NK-92 (cell line): ENCODE measurements around the gene YWHAE.
"Not testable (repeated sequence)": the region's sequence is repeated elsewhere in the genome, so short reads cannot be mapped to it uniquely, and the experiment has no call there.

ENCODE experiments used
- DNase-seq: peaks from one replicate; lab custom pipeline; 2025; ENCODE audit not compliant: unreplicated experiment; lab: John Stamatoyannopoulos, UW

YWHAE gene

DNA sequence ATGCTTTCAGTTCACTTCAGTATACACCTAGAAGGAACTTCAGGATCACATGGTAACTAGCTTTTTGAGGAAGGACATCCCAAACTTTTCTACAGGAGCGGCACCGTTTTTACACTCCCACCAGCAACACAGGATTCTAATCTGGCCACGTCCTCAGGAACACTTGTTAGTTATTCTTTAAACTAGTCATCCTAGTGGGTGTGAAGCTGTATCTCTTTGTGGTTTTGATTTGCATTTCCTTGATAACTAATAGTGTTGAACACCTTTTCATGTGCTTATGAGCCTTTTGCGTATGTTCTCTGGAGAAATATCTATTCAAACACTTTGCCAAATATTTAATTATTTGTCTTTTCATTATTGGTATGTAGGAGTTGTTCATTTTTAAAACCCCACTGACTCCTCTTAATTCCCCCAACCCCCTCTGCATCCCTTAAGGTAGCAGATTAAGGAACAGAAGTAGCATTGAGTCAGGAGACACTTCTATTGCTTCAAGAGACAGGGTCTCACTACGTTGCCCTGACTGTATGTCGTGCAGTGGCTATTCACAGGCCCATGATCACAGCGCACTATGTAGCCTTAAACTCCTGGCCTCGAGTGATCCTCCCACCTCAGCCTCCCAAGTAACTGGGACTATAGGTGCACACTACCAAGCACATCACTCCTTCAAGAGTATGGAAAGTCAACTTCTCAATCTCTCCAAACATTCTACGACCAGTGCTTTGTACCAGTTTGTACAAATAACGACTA, 25.4 kb downstream of the YWHAE start:
- no peak for DNase-seq

DNA sequence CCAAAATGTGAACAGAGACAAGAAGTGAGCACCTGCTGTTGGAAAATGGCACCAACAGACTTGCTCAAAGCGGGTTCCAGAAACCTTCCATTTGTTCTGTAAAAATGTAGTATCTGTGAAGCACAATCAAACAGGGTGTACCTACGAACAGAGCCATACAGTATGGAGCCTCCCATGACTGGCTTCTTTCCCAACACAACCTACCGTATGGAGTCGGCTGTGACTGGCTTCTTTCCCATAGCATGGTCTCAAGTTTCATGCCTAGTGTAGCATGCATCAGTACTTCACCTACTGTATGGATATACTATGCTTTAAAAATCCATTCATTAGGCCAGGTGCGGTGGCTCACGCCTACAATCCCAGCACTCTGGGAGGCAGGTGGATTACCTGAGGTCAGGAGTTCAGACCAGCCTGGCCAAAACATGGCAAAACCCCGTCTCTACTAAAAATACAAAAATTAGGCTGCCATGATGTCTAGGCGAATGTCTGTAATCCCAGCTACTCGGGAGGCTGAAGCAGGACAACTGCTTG, 26.2 kb downstream of the YWHAE start:
- no peak for DNase-seq

DNA sequence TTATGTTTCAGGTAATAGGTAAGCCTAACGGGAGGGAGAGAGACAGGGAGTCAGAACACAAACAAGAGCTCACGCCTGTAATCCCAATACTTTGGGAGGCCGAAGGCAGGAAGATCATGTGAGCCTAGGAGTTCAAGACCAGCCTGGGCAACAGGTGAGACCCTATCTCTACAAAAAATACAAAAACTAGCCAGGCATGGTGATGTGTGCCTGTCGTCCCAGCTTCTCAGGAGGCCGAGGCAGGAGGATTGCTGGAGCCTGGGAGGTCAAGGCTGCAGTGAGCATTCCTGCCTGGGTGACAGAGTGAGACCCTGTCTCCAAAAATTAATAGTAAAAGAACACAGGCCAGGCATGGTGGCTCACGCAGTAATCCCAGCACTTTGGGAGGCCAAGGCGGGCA, 27.4 kb downstream of the YWHAE start:
- no peak for DNase-seq

DNA sequence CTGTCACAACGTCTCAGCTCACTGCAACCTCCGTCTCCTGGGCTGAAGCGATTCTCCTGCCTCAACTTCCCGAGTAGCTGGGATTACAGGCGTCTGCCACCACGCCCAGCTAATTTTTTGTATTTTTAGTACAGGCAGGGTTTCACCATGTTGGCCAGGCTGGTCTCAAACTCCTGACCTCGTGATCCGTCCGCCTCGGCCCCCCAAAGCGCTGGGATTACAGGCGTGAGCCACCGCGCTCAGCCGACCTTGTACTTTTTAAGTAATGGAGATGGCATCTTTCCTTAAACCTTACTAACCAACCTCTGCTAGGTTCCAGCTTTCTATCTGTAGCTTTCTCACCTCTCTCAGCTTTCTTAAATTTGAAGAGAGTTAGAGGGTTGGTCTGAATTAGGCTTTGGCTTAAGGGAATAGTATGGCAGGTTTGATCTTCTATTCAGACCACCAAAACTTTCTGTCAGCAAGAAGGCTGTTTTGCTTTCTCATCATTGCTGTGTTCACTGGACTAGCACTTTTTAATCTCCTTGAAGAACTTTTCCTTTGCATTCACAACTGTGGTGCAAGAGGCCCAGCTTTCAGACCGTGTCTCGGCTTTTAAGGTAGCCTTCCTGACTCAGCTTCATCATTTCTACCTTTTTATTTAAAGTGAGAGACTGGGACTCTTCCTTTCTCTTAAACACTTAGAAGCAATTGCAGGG, 28.0 kb downstream of the YWHAE start:
- no peak for DNase-seq

DNA sequence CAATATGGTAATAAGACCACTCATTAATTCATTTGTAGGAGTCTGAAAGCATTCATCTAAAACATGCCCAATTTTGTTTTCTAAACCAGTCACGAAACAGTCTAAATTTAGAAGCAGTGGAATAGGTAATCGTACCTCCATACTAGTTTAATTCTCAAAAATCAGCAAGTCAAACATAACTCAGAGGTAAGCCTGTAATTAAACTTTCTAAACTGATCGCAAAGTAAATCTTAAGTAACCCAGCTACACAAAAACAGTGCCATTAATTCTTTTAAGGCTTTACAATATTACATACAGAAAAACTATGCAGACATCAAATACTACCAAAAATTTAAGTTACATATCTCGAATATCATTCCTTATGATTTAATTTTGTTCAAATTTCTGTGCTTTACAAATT, 31.4 kb downstream of the YWHAE start:
- no peak for DNase-seq

DNA sequence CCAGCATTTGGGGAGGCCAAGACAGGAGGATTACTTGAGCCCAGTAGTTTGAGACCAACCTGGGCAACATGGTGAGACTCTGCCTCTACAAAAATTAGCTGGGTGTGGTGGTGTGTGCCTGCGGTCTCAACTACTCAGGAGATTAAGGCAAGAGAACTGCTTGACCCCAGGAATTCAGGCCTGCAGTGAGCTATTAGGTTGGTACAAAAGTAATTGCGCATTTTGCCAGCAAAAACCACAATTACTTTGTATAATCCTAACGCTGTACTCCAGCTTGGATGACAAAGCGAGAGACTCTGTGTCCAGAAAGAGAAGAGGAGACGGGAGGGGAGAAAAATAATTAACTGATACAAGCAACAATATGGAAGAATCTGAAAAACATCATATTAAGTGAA, 32.7 kb downstream of the YWHAE start:
- no peak for DNase-seq

DNA sequence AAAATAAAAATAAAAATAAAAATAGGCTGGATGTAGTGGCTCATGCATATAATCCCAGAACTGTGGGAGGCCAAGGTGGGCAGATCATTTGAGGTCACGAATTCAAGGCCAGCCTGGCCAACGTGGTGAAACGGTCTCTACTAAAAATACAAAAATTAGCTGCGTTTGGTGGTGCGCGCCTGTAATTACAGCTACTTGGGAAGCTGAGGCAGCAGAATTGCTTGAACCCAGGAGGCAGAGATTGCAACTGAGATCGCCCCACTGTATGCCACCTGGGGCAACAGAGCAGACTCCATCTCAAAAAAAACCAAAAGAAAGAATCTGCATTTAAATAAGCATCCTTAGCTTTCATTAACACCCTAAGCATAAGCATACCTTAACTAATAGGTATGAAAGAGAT, 33.8 kb downstream of the YWHAE start:
- no peak for DNase-seq

DNA sequence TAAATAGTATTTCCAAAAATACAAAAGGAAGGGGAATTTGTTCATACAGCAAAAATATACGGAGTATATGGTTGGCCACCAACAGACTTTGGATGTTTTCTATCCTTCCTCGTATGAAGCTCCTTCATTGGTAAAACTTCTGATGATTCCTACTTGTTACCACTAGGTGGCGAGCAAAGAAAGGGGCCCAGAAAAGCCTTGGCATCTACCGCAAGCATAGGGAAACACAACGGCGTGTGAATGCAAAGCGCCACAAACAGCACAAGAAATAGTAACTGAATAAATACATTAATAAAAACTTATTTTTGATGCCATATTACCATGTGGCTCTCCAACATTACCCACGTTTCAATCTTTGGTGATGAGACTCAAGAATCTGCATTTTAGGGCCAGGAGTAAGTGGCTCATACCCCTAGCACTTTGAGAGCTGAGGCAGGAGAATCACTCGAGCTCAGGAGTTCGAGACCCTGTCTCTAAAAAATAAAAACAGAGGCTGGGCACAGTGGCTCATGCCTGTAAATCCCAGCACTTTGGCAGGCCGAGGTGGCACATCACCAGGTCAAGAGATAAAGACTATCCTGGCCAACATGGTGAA, 34.5 kb downstream of the YWHAE start:
- DNase-seq: no peak

DNA sequence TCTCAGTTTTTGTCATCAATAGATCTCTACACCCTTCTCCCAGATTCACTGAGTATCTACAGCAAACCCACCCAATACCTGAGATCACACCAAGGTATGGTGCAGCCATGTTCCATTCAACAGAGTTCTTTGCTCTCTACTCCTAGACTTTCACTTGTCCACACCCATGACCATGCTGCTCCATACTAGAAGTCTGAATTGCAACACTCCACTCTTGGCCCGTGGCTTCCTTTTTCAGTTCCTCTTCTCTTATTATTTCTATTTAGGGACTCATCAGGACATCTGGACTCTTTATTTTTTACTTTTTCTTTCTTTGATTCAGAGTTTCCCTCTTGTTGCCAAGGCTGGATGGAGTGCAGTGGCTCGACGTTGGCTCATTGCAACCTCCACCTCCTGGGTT, 37.1 kb downstream of the YWHAE start:
- DNase-seq: no peak

DNA sequence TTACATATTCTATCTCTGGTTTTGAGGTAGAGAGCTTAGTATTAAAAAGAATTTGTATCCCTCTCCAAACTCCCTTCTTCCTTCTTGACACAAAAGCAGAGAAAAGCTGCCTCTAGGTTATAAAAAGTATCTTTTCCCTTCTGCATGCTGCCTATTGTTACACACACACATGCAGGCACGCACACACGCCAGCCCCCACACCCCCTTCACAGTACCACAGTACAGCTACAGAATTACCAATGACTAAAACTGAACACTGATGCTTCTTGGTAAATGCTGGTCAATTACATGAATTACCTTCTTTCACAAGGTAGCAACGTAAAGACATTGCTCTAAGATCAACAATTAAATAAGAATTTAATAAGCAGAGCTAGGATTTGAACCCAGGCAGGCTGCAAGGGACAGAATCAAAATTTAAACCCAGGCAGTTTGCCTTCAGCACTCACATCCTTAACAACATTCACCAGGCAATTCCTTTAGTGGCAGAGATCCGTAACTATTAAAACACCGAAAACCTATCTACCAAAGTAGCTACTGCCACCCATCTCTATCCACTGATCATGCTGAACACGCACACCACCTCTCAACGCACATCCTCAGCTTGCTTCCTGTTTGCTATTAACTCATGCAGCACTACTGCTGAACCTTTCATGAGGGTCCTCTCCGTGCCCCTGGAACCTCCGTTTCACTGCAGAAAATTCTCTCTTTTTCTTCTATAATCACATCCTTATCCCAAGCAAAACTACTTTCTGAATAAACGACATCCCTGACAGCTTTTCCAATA, 37.8 kb downstream of the YWHAE start:
- DNase-seq: no peak

DNA sequence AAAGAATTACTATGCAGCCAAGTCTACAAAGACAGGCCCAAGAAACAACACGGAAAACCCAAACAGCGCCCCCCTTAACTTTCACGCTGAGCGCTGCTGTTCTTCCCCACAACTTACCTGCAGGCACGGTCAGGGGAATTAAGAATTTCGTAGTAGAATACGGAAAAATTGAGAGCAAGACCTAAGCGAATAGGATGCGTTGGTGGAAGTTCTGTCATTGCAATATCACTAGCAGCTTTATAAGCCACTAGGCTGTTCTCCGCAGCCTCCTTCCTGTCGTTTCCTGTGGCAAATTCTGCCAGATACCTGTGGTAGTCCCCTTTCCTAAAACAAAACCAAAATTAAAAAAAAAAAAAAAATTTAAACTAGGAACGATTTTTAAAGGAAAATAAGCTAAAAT, 39.0 kb downstream of the YWHAE start:
- DNase-seq: no peak

DNA sequence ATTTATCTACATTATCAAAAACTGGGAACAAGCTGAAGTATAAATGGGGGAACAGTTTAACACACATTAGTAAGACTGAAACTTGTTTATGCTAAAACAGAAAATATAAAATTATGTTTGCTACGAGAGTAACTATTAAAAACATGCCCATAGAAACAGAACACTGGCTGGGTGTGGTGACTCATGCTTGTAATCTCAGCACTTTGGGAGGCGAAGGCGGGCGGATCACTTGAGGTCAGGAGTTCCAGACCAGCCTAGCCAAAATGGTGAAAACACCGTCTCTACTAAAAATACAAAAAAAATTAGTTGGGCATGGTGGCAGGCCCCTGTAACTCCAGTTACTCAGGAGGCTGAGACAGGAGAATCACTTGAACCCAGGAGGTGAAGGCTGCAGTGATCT, 39.7 kb downstream of the YWHAE start:
- DNase-seq: not testable (repeated sequence)

DNA sequence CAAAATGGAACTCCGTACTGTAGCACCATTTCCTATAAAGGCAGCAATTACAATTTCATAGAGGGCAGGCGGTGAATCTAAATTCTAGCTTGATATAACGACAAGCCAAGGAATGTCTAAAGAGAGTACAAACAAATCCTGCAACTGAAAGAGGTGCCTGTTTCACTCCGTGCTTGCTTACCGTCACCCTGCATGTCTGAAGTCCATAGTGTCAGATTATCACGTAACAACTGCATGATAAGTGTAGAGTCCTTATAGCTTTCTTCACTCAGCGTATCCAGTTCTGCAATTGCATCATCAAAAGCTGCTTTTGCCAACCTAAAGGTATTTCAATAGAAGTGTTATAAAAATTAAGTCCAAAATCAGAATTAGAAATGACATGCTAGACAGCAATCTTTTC, 46.0 kb downstream of the YWHAE start:
- no peak for DNase-seq

DNA sequence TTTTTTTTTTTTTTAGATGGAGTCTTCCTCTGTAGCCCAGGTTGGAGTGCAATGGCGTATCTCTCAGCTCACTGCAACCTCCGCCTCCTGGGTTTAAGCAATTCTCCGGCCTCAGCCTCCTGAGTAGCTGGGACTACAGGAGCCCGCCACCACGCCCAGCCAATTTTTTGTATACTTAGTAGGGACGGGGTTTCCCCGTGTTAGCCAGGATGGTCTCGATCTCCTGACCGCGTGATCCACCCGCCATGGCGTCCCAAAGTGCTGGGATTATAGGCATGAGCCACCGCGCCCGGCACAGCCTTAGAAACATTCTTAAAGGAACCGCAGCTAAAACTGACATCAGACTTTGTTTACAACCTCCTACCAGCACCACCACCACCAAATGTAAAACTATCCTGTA, 47.5 kb downstream of the YWHAE start:
- DNase-seq: not testable (repeated sequence)

DNA sequence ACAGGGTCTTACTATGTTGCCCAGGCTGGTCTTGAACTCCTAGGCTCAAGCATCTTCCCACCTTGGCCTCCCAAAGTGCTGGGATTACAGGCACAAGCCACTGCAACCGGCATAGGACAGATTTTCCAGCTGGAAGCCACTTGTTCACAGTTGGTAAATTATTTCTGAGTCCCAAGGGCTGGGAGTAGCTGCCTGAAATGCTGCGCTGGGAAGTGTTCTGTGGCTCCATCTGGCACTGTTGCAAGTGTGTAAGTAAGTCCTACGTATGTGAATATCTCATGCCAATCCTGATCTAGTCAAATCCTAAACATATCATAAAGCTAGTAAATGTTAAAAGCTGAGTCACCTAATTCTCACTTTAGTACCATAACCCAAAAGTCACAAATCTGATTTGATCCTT, 48.1 kb downstream of the YWHAE start:
- no peak for DNase-seq

DNA sequence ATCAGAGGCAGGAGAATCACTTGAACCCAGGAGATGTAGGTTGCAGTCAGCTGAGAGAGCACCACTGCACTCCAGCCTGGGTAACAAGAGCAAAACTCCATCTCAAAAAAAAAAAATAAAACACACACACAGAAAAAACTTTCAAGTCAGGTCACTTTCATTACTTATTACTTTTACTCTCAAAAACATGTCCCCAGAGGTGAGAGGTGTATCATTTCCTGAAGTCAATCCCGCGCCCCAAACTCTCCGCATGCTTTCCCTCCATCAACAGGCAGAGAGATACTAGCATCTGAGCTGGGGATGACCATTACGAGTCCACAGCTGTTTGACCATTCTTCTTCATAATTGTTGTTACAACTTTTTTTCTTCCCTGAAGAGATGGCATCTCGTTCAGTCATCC, 48.7 kb downstream of the YWHAE start:
- DNase-seq: no peak

DNA sequence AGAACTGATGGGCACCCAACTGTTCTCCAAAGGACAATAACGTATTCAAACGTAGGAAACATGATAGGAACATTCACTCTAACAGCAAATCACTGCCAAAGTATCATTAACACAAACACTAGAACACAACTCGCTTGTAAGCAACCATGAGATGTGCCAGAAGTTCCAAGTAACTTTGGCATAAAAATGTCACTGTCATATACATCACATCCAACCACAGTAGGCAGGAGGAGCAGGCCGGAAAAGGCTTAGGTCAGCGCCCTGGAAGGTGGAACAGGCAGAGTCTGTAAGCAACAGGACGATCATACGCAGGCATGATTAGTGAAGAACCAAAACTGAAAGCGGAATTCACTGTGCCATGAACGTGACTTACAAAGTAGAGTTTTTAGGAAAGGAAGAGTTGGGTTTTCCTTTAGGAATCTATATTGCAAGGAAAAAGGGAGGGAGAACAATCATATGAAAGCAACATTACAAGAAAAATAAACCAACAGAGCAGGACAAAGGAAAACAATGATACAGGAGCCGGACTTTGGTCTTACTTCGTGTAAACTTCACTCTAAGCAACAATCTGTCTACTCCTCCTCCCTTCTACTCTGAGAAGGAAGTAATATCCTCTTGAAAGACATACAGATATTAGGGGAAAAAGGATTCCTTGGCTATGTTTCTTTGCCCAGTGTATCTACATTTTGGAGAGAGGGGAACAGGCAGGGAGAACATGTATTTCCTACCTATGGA, 52.3 kb downstream of the YWHAE start:
- DNase-seq: no peak

DNA sequence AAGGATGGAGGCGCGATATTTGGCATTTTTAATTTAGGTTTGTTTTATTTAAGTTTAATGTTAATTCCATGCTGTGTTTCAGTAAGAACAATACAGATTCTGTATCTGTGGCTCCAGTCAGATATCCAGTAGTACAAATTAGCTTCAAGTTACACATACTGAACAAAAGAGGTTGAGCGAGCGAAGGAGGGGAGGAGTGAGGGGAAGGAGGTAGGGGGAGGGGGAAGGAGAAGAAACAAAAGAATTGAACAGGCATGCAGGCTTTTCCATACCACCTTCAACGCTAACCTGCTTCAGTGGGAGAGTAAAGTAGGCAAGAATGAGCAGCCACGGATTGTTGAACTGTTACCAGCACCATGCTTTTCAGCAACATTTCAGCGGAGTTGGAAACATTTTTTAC, 55.5 kb downstream of the YWHAE start:
- no peak for DNase-seq

DNA sequence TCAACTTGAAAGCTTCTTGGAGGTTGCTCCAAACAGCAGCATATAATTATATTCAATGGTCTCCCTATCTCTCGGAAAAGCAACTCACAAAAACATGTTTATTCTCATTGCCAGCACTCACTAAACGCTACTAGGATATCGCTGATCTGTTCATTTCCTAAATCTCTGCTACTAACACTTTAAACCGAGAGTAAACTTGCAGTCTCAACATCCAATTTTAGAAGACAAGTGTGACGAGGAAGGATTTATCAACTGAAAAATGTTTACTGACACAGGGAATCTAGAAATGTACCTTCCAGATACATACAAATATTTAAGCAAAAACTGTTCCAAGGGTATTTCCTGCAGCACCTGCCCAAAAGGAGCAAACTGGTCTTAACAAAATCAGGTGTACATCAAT, 56.5 kb downstream of the YWHAE start:
- DNase-seq: no peak

DNA sequence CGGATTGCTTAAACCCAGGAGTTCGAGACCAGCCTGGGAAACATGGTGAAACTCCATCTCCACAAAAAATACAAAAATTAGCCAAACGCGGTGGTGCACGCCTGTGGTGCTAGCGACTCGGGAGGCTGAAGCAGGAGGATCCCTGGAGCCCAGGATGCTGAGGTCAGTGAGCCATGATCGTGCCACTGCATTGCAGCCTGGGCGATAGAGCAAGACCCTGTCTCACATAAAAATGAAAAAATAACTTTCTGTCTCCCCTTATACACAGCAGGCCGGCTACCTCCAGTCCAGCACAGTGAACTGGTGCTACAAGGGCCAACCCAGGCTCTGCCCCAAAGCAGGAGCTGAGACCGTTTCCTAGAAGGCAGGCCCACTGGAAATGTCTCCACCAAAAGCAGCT, 59.7 kb downstream of the YWHAE start:
- DNase-seq: no peak

DNA sequence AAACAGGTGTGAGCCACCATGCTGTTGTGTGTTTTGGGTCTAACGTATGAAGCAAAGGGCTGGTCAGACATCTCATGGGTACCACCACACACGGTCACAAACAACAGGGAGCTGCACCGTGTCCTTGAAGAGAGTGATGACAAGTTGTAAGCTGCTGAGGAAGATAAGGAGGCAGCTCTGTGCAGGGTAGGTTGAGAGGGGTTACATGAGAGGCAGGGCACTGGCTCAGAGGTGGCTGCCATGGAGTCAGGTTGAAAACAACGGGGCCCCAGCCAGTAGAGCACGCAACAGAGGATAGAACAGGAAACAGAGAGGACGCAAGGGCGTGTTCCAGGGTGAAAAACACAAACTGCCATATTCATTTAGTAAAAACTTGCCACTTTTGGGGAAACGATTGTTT, 68.3 kb downstream of the YWHAE start:
- no peak for DNase-seq
